AG09309 (cell line): ENCODE data around the gene NTM.

Experiments
- DNase-seq: peaks from one replicate; pipeline ENCODE4 v3.0.0-alpha.2; 2010; ENCODE audit warnings: low read depth
- H3K4me3 ChIP-seq: 2 replicates; pipeline ENCODE4 v1.5.1; 2011; ENCODE audit warnings: mild to moderate bottlenecking, low read depth, low read length, moderate library complexity; ENCODE audit not compliant: control insufficient read depth
- TF ChIP-seq, protein P1 (sequence below): IDR thresholded peaks from 2 replicates; pipeline ENCODE4 v1.5.1; 2011; ENCODE audit warnings: mild to moderate bottlenecking, low read depth, low read length, inconsistent platforms; ENCODE audit not compliant: insufficient read depth, control insufficient read depth; ENCODE audit errors: missing control alignments

Gene NTM

DNA sequence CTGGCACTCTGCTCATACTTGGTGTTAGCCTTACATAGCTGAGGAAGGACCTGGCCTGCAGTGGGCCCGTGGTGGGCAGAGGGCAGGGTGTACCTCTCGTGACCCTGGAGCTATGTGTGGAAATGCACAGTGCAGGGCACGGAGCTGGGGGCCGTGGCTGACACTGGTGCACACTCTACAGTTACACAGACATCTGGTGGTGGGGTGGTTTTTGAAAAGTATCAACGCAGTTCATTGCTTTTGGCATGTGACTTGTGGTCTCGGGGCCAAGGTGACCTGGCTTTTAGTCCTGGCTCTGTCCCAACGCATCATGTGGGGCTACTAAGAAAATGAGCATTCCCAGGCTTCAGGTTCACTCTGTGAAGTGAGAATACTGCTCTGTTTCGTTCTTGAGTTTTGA, 553.6 kb downstream of the NTM start:
- TF ChIP-seq, protein P1, sequence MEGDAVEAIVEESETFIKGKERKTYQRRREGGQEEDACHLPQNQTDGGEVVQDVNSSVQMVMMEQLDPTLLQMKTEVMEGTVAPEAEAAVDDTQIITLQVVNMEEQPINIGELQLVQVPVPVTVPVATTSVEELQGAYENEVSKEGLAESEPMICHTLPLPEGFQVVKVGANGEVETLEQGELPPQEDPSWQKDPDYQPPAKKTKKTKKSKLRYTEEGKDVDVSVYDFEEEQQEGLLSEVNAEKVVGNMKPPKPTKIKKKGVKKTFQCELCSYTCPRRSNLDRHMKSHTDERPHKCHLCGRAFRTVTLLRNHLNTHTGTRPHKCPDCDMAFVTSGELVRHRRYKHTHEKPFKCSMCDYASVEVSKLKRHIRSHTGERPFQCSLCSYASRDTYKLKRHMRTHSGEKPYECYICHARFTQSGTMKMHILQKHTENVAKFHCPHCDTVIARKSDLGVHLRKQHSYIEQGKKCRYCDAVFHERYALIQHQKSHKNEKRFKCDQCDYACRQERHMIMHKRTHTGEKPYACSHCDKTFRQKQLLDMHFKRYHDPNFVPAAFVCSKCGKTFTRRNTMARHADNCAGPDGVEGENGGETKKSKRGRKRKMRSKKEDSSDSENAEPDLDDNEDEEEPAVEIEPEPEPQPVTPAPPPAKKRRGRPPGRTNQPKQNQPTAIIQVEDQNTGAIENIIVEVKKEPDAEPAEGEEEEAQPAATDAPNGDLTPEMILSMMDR, result no peak
- DNase-seq, result no peak
- H3K4me3 ChIP-seq, result no peak overlapping the region

DNA sequence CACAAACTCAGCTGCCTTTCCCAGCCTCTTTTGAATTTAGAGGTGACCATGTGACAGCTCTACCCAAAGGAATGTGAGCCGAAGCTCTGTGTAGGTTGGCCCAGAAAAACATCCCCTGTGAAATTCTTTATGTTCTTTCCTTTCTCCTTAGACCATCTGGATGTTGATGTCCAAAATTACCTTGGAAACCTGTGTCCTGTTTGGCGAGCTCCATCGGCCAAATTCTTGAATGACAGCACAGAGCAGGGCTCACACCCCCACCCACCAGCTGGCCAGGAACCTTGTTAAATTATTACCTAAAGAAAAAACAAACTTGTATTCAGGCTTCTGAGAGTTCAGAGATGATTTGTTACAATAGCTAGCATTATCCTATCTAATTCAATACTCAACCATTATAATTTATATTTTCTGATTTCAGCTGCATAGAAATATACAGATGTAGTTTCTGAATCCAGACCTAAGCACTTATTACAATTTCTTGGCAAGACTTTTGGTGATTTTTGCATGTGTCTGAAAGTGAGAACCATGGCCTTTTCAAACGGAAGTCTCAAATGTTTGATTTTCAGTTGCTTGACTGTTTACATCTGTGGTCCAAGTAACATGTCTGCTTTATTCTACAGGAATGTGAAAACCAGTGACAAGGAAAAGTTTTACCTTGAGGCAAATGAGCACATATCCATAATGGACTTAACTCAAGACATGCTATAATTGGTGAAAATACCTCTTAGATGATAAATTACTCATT, 554.2 kb downstream of the NTM start:
- H3K4me3 ChIP-seq, result no peak overlapping the region
- TF ChIP-seq, protein P1, result no peak
- DNase-seq, result no peak

DNA sequence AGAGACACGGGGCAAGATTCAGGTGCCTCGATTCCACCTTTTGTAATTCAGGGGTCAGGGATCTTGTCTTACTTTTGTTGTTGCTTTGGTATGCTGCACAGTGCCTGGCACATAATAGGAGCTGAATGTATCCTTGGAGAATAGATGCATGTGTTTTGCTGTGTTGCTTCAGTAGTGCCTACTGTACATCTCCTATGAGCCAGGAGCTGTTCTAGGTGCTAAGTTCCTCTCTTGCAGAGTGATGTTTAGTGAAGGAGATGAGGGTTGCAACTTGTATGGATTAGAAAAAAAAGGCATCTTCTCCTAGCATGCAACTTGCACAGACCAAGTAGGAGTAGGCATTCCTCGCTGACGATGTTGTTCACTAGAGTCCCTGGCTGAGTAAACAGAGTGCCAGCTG, 555.4 kb downstream of the NTM start:
- DNase-seq, result no peak
- TF ChIP-seq, protein P1, result no peak
- no peak overlapping the region for H3K4me3 ChIP-seq

DNA sequence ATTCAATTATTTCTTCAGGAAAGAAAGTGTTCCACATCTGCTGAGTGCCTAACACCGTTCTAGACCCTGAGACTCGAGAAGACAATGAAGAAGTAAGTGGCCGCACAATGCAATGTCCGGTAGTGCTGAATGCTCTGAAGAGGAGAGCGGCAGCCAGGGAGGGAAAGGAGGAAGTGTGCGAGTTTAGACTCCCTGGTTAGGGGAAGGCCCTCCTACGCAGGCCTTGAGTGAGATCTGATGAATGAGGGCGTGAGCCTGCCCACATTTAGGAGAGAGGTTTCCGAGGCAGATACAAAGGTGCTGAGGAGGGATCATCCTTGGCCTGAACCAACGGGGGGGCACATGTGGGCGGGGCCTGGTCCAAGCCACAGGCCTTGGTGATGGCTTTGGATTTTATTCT, 558.6 kb downstream of the NTM start:
- TF ChIP-seq, protein P1, result no peak
- no peak for DNase-seq
- H3K4me3 ChIP-seq, result no peak overlapping the region

DNA sequence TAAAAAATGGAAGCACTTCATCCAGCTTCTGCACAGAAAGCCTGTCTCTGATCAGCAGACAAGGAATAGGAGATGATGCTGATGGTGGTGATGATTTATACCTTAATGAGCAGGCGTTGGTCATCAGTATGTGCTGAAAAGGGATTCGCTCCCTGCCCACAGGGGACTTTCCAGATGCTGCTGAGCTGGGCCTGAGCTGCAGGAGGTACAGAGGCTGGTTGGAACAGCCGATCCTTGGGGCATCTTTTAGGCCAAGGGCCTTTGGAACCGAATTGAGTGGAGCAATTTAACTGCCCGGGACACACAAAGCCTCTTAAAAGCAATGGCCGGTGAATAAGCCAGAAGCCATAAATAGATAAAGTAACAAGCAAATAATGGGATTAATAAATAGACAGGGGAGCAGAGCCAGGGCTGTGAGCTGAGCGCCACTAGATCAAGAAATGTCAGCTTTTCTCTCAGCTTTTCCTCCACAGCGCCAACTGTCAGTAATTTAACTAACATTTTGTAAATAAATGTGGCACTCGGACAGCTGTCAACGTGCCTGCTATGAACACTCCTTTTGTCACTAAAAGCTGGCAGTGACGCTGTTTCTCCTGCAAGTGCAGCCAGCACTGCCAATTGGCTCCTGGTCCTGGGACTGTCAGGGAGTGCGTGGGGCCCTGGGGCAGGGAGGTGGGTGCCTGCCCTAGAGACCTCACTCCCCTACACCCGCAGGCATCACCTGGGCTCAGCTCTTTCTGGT, 562.3 kb downstream of the NTM start:
- no peak for DNase-seq
- no peak overlapping the region for H3K4me3 ChIP-seq
- TF ChIP-seq, protein P1, result no peak

DNA sequence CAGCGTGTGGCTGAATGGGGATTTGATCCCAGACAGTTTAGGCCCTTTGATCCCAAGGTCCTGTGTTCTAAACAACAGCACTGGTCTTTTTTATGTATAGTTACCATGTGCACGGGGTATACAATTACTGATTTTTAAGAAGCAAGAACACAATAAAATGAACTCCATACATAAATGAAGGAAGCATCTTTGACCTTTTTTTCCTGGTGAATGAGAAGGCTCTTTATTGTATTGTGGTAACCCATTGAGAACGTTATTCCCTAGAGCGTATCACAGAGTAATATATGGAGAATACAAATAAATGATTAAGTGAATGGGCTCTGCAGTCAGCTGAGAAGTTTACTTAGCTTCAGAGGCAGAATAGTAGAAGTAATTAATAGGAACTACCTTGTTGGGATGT, 563.6 kb downstream of the NTM start:
- H3K4me3 ChIP-seq, result no peak overlapping the region
- TF ChIP-seq, protein P1, result no peak
- no peak for DNase-seq
